AG04450 (cell line): Measurements from ENCODE around the gene KHNYN. TPM values are rescaled to one million over a fixed set of nuclear protein-coding genes. Genes with fewer than 3 reads are reported as not detected.
A peak's percentile ranks its signal among the peaks of the same experiment; 100 is the strongest.

ENCODE experiments used
- CTCF ChIA-PET: fragments of 300-600, 350-600 bp; formaldehyde crosslinking; extraction: SDS; loops from one replicate; lab custom pipeline; 2022; ENCODE audit warnings: antibody characterized with exemption, inconsistent platforms; lab: Charles Lee
- POLR2A ChIA-PET: fragments of 350-600 bp; formaldehyde crosslinking; extraction: SDS; loops from one replicate; lab custom pipeline; 2021; ENCODE audit warnings: antibody characterized with exemption, inconsistent platforms; lab: Yijun Ruan, JAX
- DNase-seq: peaks from one replicate; pipeline ENCODE4 v3.0.0-alpha.2; 2011; ENCODE audit warnings: low read depth, low spot score
- H3K27ac ChIP-seq: one replicate; pipeline ENCODE4 v1.5.1; 2012; ENCODE audit warnings: low read depth, low read length, control low read depth
- H3K27me3 ChIP-seq: one replicate; pipeline ENCODE4 v1.6.0; 2012; ENCODE audit warnings: low read length; ENCODE audit not compliant: control insufficient read depth, insufficient read depth
- H3K4me3 ChIP-seq: 2 replicates; pipeline ENCODE4 v1.5.1; 2011; ENCODE audit warnings: mild to moderate bottlenecking, low read depth, low read length, control low read depth
- H3K9me3 ChIP-seq: 2 replicates; pipeline ENCODE4 v1.5.1; 2012; ENCODE audit warnings: low read length; ENCODE audit not compliant: control insufficient read depth, insufficient read depth
- polyA plus RNA-seq: library from polyadenylated mRNA; depleted of rRNA; stranded (reverse); fragments of >200 nt; gene quantifications from 2 replicates; pipeline ENCODE4 v1.2.3, GENCODE V29; 2011
- TF ChIP-seq, protein P1 (sequence below): IDR thresholded peaks from 2 replicates; pipeline ENCODE4 v1.5.1; 2011; ENCODE audit warnings: low read depth, low read length, control low read depth, inconsistent platforms

The KHNYN gene
- polyA plus RNA-seq, 1 experiment, result 16.8 TPM

DNA sequence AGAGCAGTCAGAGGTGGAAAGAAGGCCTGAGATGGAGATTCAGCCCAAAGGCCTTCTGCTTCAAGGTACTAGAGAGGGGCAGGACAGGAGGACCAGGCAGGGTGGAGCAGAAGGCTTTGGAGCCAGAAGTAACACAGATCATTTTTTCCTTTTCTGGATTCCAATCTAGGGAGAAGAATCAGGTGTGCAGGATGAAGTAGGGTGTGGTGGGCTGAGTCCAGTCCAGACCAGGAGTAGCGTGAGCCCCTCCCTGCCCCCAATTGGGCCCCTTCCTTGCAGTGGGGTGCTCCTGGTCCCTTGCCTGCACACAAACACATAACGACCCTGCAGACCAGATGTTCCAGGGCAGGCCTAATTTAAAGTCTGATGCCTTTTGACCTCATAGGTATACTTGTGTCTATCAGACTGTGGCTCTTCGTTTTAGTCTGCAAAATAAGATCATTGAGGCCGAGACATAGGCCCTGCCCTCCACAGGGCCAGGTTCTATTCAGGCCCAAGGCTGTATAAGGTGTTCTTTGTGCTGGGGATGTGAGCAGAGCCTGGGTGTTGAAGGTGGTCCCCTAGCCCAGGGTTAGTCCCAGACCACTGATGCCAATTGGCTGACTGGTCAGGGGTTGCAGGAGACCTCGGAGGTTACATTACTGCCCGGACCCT is 32.0 kb upstream of the KHNYN start:
- ChIA-PET POLR2A (no interaction called here), CTCF (interaction anchor here (1.1 to 4.4 kb wide), 3 partner anchors 34 to 90 kb away, joined by 4 to 19 read pairs (median 11); partner anchors contain the start of gene CIDEB)
- H3K4me3 ChIP-seq, result no peak overlapping the region
- no peaks in the 10 kb centered on the region for H3K9me3 ChIP-seq
- H3K27me3 ChIP-seq, result no peaks in the 10 kb centered on the region
- TF ChIP-seq, protein P1, sequence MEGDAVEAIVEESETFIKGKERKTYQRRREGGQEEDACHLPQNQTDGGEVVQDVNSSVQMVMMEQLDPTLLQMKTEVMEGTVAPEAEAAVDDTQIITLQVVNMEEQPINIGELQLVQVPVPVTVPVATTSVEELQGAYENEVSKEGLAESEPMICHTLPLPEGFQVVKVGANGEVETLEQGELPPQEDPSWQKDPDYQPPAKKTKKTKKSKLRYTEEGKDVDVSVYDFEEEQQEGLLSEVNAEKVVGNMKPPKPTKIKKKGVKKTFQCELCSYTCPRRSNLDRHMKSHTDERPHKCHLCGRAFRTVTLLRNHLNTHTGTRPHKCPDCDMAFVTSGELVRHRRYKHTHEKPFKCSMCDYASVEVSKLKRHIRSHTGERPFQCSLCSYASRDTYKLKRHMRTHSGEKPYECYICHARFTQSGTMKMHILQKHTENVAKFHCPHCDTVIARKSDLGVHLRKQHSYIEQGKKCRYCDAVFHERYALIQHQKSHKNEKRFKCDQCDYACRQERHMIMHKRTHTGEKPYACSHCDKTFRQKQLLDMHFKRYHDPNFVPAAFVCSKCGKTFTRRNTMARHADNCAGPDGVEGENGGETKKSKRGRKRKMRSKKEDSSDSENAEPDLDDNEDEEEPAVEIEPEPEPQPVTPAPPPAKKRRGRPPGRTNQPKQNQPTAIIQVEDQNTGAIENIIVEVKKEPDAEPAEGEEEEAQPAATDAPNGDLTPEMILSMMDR, result no peak
- no peak overlapping the region for H3K27ac ChIP-seq
- no peak for DNase-seq

DNA sequence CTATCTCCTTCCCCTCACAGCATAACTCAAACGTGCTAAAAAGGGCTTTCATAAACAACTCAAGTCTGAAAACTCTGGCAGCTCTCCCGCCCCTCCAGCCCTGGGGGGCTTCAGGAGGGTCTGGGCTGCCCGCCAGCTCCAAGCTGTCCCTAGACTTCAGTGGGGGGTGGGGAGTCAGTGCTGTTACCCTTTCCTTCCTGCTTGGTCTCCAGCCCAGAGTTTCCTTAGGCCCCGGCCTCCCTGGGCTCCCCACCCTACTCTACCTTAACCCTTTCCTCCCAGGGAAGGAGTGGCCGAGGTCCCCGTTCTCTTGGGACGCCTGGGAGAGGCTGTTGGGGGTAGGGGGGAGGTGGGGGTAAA is 31.5 kb upstream of the KHNYN start:
- ChIA-PET CTCF (interaction anchor here (0.7 to 4.4 kb wide), 5 partner anchors 13 to 284 kb away, joined by 5 to 19 read pairs (median 8); no protein-coding TSS in a partner anchor), POLR2A (interaction anchor here (1.0 to 1.5 kb wide), 3 partner anchors 31 to 38 kb away, joined by 3 to 6 read pairs (median 4); partner anchors contain the start of genes CBLN3 and KHNYN)
- Histone ChIP-seq H3K4me3 (peak overlapping the region; percentile 66), H3K27ac (no peak overlapping the region), H3K27me3 (no peaks in the 10 kb centered on the region), H3K9me3 (no peaks in the 10 kb centered on the region)
- DNase-seq, result no peak
- TF ChIP-seq, protein P1, result no peak

DNA sequence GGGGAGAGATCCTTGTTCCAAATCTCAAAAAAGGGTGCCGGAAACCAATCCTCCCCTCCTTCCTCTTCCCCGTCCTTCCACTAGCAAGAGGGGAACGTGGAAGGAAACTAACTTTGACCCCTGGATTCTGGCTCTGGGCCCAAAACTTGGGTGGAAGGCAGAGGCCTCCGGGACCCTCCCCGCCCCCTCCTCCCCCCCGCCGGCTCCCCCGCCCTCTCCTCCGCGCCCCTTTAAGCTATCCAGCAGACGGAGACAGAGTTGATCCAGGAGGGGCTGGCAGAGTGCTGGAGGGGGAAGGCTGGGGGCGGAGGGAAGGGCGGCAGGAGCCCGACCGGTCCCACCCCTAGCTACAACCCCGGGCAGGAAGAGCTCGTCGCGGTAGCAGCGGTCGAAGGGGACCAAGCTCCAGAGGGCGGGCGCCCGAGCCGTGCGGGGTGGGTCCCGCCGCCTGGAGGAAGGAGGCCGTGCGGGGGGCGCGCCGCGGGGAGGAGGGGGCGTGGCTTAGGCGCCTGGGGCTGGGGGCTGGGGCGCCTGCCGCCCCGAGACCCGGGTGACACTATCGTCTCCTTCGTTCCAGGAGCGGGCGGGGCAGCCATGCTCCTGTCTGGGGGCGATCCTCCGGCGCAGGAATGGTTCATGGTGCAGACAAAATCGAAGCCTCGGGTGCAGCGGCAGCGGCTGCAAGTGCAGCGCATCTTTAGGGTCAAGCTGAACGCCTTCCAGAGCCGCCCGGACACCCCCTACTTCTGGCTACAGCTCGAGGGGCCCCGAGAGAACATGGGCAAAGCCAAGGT is 30.9 kb upstream of the KHNYN start, which contains the start of gene NYNRIN:
TSS of gene NYNRIN (plus strand) at position 351 of the 794 bp plus-strand sequence. CDS start at position 595, 244 bp downstream.
- no peaks in the 10 kb centered on the region for H3K27me3 ChIP-seq
- H3K9me3 ChIP-seq, result no peaks in the 10 kb centered on the region
- ChIA-PET CTCF (interaction anchor here (0.7 to 4.4 kb wide), 6 partner anchors 13 to 285 kb away, joined by 3 to 19 read pairs (median 8); no protein-coding TSS in a partner anchor), POLR2A (interaction anchor here (1.0 to 1.5 kb wide), 3 partner anchors 31 to 38 kb away, joined by 3 to 6 read pairs (median 4); partner anchors contain the start of genes CBLN3 and KHNYN)
- TF ChIP-seq, protein P1, result no peak
- peak within 1 kb of the TSS; percentile 66 for H3K4me3 ChIP-seq
- no peak within 1 kb of the TSS for H3K27ac ChIP-seq
- no peak for DNase-seq

DNA sequence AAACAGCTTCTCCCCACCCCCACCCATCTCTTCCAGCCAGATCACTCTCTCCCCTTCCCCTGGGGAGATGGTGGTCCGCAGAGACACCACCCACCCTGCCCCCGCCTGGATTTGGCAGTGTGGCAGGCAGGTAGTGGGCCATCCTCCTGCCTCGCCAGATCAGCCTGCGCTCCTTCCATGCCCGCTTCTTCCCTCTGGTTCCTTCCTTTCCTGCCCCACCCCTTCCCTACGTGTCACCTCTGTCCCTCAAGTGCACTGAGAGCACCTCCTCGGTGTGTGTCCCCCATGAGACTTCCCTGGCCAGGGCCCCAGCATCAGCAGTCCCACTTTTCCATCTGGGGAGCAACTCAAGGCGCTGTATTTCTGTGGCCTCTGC is 30.3 kb upstream of the KHNYN start:
- Histone ChIP-seq H3K27ac (no peak overlapping the region), H3K4me3 (peak overlapping the region; percentile 66), H3K9me3 (no peaks in the 10 kb centered on the region), H3K27me3 (no peaks in the 10 kb centered on the region)
- POLR2A ChIA-PET, result interaction anchor here (1.0 to 1.5 kb wide), 3 partner anchors 30 to 37 kb away, joined by 3 to 6 read pairs (median 4); partner anchors contain the start of genes CBLN3 and KHNYN
- DNase-seq, result no peak
- CTCF ChIA-PET, result interaction anchor here (1.0 to 4.4 kb wide), 6 partner anchors 12 to 66 kb away, joined by 3 to 19 read pairs (median 8); no protein-coding TSS in a partner anchor
- TF ChIP-seq, protein P1, result no peak
